Lower leg skin (tissue), 4 donors: ENCODE data around the gene FOXP1. TPM values are rescaled to one million over a fixed set of nuclear protein-coding genes. Genes with fewer than 3 reads are reported as not detected.

Experiments
- DNase-seq, 2 donors: peaks; one replicate each; pipeline ENCODE4 v3.0.0-alpha.2; 2019; ENCODE audit warnings: low spot score in 2 of 2
- H3K4me3 ChIP-seq: fragments of 200-600 bp; sonication (generic); 2 replicates; pipeline ENCODE4 v1.5.1; 2017; ENCODE audit warnings: mild to moderate bottlenecking, low read depth; ENCODE audit not compliant: poor library complexity, severe bottlenecking
- CTCF ChIP-seq, 3 donors: fragments of 450-650 bp; IDR thresholded peaks; one replicate each; pipeline ENCODE4 v1.5.1; 2016; ENCODE audit warnings: antibody characterized with exemption in 3 of 3, mild to moderate bottlenecking in 3 of 3, moderate library complexity in 2 of 3
- POLR2A ChIP-seq, 2 donors: fragments of 450-650 bp; IDR thresholded peaks; one replicate each; pipeline ENCODE4 v1.6.1; 2016 to 2017; ENCODE audit warnings: antibody characterized with exemption in 2 of 2, mild to moderate bottlenecking in 1 of 2, moderate library complexity in 1 of 2
- WGBS, 2 donors: methylation state at CpG; one replicate each; pipeline ENCODE4 v1.1.5; 2018; 5-methylcytosine and 5-hydroxymethylcytosine counted together
- intact Hi-C: fragments of 100-400 bp; cut with DNase I; formaldehyde crosslinking; loops from one replicate; pipeline ENCODE4 v1.15.0; 2023; ENCODE audit warnings: low total_unique reads
- total RNA-seq, 4 donors: library from RNA; depleted of rRNA; stranded (reverse); fragments of >200 nt; gene quantifications; one replicate each; pipeline ENCODE4 v1.1.0, GENCODE V29; 2016

The FOXP1 gene
- total RNA-seq, 4 donors from 2014 or later: 46.6 to 66.6 (median 55.2) TPM

- no peak for DNase-seq
- intact Hi-C loops: no loop called here
- WGBS, 2 donors: 76 to 77% methylated on average over 3 of the region's 3 CpGs
- TF ChIP-seq CTCF (IDR thresholded peaks at IDR 0.05): no peak
- no peak for TF ChIP-seq POLR2A (IDR thresholded peaks at IDR 0.05)
- H3K4me3 ChIP-seq: no peak overlapping the region
Measured at GRCh38 chr3:71517271-71517791, 66.2 kb downstream of the FOXP1 start.

GRCh38 chr3:71515636-71516365, 67.7 kb downstream of the FOXP1 start:
- intact Hi-C loops: no loop called here
- no peak for DNase-seq
- no peak for TF ChIP-seq POLR2A (IDR thresholded peaks at IDR 0.05)
- TF ChIP-seq CTCF (IDR thresholded peaks at IDR 0.05): no peak
- 73 to 83% methylated on average over 11 of the region's 11 CpGs for WGBS, 2 donors
- no peak overlapping the region for H3K4me3 ChIP-seq

GRCh38 chr3:71514621-71515020, 68.9 kb downstream of the FOXP1 start:
- H3K4me3 ChIP-seq: no peak overlapping the region
- 53 to 63% methylated on average over 5 of the region's 5 CpGs for WGBS, 2 donors
- TF ChIP-seq CTCF (IDR thresholded peaks at IDR 0.05): no peak
- TF ChIP-seq POLR2A (IDR thresholded peaks at IDR 0.05): no peak
- no peak for DNase-seq
- intact Hi-C loops: no loop called here

GRCh38 chr3:71513515-71513914, 70.0 kb downstream of the FOXP1 start:
- no peak for TF ChIP-seq POLR2A (IDR thresholded peaks at IDR 0.05)
- TF ChIP-seq CTCF (IDR thresholded peaks at IDR 0.05): no peak
- DNase-seq: no peak
- no peak overlapping the region for H3K4me3 ChIP-seq
- intact Hi-C loops: no loop called here
- 94 to 96% methylated on average over 7 of the region's 7 CpGs for WGBS, 2 donors

- WGBS, 2 donors: 83 to 93% methylated on average over 6 of the region's 6 CpGs
- H3K4me3 ChIP-seq: no peak overlapping the region
- no peak for DNase-seq
- intact Hi-C loops: no loop called here
- TF ChIP-seq POLR2A (IDR thresholded peaks at IDR 0.05) (no peak), CTCF (IDR thresholded peaks at IDR 0.05) (no peak)
Measured at GRCh38 chr3:71513081-71513480, 70.4 kb downstream of the FOXP1 start.
